ENCODE data around the gene PTPRM. TPM values are rescaled to one million over a fixed set of nuclear protein-coding genes. Genes with fewer than 3 reads are reported as not detected.

PTPRM gene
- total and polyA plus RNA-seq, 2 of the 4 experiments (the other 2 are of a cell fraction) = 28.3 to 51.2 TPM

- Histone ChIP-seq H2AK9ac (replicated peaks; ENCODE audit: low read depth, low read length, poor library complexity) (no peak overlapping the region), H3K56ac (ENCODE audit: extremely low read depth, insufficient read depth, low read length) (no peak overlapping the region), H2AFZ (replicated peaks; ENCODE audit: low read length, poor library complexity) (no peak overlapping the region), H4K8ac (ENCODE audit: low read depth in 2 of 2, low read length in 2 of 2) (no peak overlapping the region), H4K91ac (ENCODE audit: insufficient read depth, low read depth, low read length) (no peak overlapping the region), H3K18ac (ENCODE audit: low read depth, low read length) (no peak overlapping the region), H2BK120ac (ENCODE audit: low read depth, low read length) (no peak overlapping the region), H3K14ac (replicated peaks; ENCODE audit: low read depth, low read length) (no peak overlapping the region), H3K23ac (ENCODE audit: low read depth, low read length) (no peak overlapping the region), H3K9me3 (ENCODE audit: control insufficient read depth, insufficient read depth, low read length) (peaks cover 4% of the 10 kb centered on the region), H2AK5ac (ENCODE audit: low read depth, low read length) (no peak overlapping the region), H3K27ac (ENCODE audit: insufficient read depth, low read length) (no peak overlapping the region), H2BK20ac (ENCODE audit: low read depth, low read length) (no peak overlapping the region), H4K20me1 (ENCODE audit: insufficient read depth, low read length) (0 out of 2 replicates have a peak, but pooled peaks cover 4% of the 10 kb centered on the region), H3K36me3 (ENCODE audit: control insufficient read depth, insufficient read depth, low read length) (no peaks in the 10 kb centered on the region), H2BK5ac (ENCODE audit: low read depth, low read length, poor library complexity, severe bottlenecking) (no peak overlapping the region), H4K5ac (ENCODE audit: low read depth, low read length) (no peak overlapping the region), H3K4me1 (ENCODE audit: control insufficient read depth, insufficient read depth, low read length) (no peaks in the 10 kb centered on the region), H3K9me1 (ENCODE audit: insufficient read depth, low read length) (no peaks in the 10 kb centered on the region), H2BK15ac (ENCODE audit: low read depth, low read length) (no peak overlapping the region), H3K4ac (ENCODE audit: low read depth, low read length) (no peak overlapping the region), H3K27me3 (ENCODE audit: control insufficient read depth, insufficient read depth, low read length) (no peaks in the 10 kb centered on the region), H3K79me1 (ENCODE audit: low read depth in 1 of 2, low read length in 2 of 2) (peaks cover 4 to 20% of the 10 kb centered on the region in 2 experiments; a peak in 3 of 4 replicates), H3K4me3 (ENCODE audit: insufficient read depth, low read depth, low read length) (no peak overlapping the region), H3K9ac (ENCODE audit: low read depth, low read length) (no peak overlapping the region), H3K4me2 (ENCODE audit: low read depth, low read length) (no peak overlapping the region)
- dilution Hi-C loops (cut with HindIII; ENCODE audit: low sequenced_read_pairs, unreplicated experiment) (no loop called here), in situ Hi-C loops (cut with MboI; ENCODE audit: low sequenced_read_pairs) (no loop called here), intact Hi-C loops (cut with micrococcal nuclease) (no loop called here)
- DNase-seq (no peak), ATAC-seq (ENCODE audit: low read depth) (no peak)
- ChIA-PET POLR2A (ENCODE audit: unreplicated experiment) (no interaction called here), CTCF (interaction anchor here (0.5 to 1.0 kb wide), 2 partner anchors 13 to 52 kb away, joined by 4 read pairs; no protein-coding TSS in a partner anchor)
- BruUV-seq (replicated peaks) = no TSS peak
- TF ChIP-seq NFE2L2 (IDR thresholded peaks at IDR 0.05; ENCODE audit: low read depth, low read length) (no peak), RAD21 (IDR thresholded peaks at IDR 0.05; ENCODE audit: low read length) (no peak)
- WGBS, 2 experiments (ENCODE audit: extremely low coverage in 2 of 2, insufficient read length in 1 of 2) = no CpG with 5 or more reads among the region's 3 CpGs
These were observed 80.4 kb downstream of the PTPRM start for GRCh38 chr18:7647500-7647899.
